Stimulated activated CD4-positive, alpha-beta T cell treated with anti-CD3 and anti-CD28 coated beads, Interleukin-4, amount 100 ng/mL, for 48 hours (primary cell): ENCODE measurements around the gene COMMD2.
A peak's percentile ranks its signal among the peaks of the same experiment; 100 is the strongest.

Source experiments
- DNase-seq, 2 donors: peaks; one replicate each; pipeline ENCODE4 v3.0.0-alpha.2; 2020; ENCODE audit warnings: low read depth in 2 of 2

Gene COMMD2

DNA sequence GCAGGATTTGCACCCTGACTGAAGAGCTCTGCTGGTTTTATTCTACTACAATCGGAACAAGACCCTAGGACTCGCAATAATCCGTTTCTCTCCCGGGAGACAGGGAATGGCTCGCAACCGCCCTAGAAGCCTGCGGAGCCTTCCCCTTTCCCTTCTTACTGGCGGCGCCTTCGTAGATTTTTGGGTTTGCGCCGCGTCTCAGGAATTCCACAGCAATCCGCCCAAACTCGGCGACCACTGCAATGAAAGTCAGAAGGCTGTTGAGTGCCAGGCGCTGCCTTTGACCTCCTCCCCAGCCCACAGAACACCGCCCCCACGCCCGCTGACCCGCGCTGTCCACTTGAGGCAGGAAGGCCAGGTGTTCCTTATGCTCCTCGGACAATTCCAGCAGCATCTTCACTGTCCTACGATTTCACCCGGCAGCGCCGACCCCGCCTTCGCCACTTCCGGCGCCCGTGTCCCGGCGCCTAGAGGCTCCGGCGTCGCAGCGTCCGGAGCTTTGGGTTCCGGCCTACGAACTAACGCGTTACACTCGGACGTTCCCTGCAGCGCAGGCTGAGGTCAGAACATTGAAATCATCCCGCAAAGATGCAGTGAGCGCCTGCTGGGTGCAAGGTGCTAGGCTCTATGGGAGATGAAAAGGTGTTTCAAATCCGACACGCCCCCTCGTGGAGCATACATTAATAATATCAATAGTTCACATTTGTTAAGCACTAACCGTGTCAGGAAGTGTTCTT, at the start of gene COMMD2:
Gene COMMD2, minus strand, starts transcription at position 439 of the 737 bp plus-strand sequence. Its CDS starts 45 bp downstream, at position 394.
- peak; percentile 62 to 75 for DNase-seq

DNA sequence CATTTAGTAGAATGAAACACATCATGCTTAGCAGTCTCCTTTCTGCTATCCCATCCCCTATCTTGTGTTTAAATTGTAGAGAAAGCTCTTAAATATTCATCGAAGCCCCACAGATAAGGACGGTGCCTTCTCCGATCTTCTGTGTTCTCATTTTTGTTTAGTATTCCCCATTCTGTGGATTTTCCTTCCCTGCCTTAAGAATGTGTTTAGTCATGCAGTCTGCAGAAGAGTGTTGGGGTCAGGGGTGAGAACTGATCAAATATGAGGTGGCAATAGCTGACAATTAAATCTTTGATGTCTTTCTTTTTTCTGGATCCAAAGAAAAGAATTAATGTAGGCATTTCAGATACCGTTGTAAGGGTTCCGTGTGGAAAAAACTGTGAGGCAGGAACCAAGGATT, 49.4 kb upstream of the COMMD2 start:
- no peak for DNase-seq

DNA sequence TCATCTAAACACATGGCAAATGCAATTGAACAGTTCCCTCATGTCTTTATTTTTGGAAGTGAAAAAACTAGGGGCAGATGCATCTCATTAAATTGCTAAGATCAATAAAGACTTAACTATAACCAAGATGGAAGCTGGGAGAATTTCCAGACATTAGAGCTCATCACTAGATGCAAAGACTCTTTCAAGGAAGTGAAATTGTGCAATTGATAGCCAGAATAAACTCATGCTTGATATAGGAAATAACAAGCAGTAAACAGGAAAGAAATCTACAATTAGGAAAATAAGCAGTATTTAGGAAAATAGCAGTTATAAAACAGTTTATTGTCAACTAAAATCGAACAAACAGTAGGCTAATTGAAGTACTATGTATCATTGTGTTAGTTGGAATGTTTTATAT, 48.9 kb upstream of the COMMD2 start:
- no peak for DNase-seq

DNA sequence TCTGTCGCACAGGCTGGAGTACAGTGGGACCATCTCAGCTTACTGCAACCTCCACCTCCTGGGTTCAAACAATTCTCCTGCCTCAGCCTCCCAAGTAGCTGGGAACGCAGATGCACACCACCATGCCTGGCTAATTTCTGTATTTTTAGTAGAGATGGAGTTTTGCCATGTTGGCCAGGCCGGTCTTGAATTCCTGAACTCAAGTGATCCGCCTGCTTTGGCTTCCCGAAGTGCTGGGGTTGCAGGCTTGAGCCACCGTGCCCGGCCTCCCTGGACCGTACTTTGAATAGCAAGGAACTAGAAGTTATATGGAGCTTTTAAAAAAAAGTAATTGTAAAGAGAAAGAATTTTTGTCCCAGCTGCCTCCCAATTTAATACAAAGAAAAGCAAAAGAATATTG, 48.4 kb upstream of the COMMD2 start:
- no peak for DNase-seq

DNA sequence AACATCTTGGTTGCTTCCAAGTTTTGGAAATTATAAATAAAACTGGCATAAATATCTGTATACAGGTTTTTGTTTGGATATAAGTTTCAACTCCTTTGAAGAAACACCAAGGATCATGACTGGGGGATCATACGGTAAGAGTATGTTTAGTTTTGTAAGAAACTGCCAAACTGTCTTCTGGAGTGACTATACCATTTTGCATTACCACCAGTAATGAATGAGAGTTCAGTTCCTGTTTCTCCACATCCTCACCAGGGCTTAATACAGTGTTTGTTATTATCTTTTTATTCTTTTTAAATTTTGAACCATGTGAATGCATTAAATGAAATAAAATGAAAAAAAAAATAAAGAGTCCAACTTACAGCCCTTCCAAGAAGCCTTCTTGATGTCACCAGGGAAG, 43.7 kb upstream of the COMMD2 start:
- DNase-seq = no peak

DNA sequence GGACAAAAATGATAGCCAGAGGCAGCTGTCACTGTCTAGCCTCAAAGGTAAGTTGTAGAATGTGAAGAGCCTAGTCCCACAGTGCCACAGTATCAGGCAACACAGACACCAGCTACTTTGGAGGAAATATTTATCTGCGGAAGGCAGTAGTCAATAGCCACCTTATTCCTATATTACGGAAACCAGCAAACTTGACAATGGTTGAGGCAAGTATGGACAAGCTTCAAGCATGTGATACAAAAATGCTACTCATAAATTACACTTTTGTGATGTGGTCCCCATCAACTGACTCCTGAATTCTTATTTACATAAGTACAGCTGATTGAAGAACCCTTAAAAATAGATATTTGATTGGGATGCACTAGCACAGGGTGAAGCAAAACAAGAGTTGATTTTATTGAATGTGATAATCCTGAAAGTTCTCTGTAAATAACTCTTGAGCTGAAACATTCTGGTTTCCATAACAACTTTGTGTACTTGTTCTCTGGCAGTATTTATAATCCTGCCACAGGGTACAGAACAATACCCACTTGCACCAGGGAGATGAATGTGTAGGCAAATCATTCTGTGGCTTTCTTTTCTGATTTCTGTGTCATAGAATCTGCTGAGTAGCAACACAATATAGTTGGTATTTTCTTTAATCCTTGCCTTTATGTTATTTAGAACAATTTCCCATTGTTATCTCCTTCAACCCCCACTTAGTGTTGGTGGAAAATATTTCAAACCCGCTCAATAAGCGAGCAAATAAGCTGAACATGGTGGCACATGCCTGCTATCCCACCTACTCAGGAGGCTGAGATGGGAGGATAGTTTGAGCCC, 40.4 kb upstream of the COMMD2 start, which contains the start of gene ANKUB1:
Gene ANKUB1, minus strand, starts transcription at position 103 of the 819 bp plus-strand sequence. CDS start 188 bp downstream, outside the sequence.
- DNase-seq = no peak

DNA sequence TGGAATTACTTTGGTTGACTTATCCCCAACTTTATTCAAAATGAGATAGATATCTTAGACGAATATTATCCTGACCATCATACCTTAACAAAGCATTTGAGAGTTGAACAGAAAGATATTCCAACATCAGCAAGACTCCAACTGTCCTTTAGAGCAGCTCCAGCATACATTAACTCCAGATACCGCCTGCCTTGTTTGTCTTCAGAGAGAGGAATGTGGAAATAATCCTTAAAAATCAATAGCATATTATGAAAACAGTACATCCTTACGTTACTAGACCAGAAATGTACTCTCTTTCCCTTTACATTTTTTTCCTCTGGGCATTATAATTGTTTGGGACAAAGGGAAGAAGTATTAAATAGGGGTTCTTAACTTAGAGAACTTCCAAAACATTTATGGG, 38.4 kb upstream of the COMMD2 start:
- no peak for DNase-seq

DNA sequence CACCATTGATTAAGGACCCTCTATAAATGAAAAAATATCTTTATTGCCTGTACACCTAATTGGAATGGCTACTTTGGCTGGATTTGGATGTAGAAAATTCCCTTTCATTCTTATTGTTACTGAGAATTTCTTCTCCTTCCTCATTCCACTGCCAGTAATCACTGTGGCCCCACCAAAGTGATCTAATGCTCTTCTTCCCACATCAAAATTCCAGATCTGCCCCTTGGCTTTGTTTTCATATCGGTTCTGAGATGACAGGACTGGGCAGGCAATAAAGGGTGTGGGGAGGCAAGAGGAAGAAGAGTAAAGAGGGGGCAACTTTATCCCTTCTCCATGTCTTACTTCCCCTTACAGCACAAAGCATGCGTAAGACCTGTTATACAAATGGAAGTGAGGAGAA, 38.0 kb upstream of the COMMD2 start:
- no peak for DNase-seq

DNA sequence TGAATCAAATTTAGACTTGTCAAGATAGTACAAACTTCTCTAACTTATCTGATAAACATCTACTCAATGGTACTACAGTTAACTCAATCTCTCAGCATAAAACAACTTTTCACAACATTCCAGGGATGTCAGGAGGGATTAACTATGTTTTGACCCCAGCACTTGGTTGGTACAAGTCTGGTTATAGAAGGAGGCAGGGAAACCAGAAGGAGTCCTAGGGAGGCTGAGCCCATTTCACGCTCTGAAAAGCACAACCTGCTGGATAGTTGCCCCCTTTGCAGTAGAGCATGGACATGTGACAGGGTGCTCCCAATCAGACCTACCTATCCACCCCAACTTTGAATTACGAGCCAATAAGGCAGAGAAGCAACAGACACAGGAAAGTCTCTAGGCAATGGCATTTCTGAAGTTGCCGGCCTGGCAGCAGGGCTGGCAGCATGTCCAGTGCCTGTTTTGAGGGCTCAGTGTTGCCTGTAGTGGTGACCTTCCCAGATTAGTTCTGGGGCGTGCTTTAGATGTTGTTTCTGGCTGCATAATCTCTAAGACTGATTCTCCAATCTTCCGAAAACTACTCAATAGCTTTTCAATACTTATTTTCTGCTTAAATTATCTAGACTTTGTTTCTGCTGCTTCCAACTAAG, 31.9 kb upstream of the COMMD2 start:
- no peak for DNase-seq

DNA sequence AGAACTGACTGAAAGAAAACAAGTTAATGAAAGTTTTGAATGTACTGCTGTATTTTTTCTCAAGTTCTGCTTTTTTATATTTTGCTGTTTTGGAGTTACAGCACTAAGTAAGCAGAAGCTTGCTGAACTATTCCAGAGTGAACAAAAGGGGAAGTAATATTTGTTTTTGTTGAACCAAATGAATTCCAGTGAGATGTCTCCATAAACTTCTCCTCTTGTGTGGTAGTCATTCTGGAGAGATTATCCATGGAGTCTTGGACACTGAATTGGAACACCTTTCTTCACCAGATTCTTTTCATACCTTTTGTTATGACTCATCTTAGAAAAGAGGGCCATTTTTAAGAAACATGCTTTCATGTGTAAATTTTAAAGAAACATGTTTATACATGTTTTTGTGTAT, 31.3 kb upstream of the COMMD2 start:
- DNase-seq = no peak

DNA sequence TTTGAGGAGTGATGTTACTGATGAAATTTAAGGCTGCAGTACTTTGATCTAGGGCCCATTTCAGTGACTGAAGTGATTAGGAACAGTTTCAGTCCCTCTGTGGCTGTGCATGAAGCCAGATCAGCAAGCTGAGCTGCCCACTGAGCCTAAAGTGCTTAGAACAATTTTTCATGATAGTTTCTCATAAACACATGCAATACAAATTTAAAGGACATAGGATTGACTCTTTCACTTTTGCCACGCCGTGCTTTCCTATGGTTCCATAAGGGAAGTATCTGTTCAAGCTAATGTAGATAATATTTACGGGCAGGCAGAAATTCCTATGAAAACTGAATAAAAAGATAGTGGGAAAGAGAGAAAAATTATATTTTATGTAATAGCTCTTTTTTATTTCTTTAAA, 29.5 kb upstream of the COMMD2 start:
- no peak for DNase-seq

DNA sequence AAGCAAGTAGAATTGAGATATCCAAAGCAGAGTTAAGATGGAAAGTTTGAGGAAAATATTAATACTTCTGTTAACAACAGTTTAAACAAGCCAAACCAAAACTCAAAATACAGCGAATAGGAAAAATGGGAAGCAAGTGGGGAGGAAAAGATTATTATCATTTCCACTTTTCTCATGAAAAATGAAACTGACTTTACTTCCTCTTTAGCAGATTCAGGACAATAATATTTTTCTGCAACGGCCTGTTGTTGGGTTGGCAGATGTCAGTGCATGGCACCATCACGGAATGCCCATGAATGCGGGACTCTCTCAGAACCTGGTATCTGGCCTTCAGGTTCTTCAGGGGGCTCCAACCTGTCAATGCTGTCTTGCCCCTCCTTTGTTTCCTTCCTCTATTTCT, 28.9 kb upstream of the COMMD2 start:
- DNase-seq = no peak

DNA sequence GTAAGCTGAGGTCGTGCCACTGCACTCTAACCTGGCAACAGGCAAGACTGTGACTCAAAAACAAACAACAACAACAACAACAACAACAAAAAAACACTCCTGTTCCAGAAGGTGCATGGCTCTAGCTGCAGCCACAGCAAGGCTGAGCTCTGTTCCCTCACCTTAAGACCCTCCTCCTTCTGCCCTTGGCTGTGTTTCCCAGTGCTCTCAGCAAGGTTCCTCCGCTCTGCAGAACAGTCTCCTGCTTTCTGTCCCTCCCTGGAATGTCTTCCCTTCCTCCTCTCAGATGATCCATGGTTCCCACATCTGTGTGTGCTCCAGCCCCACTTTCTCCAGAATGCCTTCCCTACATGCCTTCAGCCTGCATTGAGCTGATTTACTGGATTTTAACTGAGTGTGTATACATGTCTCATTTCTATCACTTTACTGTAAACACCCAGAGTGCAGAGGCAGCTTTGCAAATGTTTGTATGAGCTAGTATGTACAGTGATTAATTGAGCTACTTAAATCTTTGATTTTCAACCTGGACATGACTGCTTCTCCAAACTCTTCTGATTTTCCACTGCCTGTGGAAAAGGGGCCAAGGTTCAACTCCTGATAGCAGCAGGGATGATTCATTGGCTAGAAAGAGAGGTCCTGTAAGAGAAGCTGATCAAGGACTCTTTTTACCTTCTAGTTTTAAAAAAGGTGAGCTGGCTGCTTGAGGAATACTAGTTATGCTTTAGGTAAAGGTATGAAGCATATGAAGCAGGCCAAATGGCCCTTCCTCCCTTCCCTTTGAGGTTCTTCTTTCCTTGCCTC, 25.3 kb upstream of the COMMD2 start:
- DNase-seq = no peak

DNA sequence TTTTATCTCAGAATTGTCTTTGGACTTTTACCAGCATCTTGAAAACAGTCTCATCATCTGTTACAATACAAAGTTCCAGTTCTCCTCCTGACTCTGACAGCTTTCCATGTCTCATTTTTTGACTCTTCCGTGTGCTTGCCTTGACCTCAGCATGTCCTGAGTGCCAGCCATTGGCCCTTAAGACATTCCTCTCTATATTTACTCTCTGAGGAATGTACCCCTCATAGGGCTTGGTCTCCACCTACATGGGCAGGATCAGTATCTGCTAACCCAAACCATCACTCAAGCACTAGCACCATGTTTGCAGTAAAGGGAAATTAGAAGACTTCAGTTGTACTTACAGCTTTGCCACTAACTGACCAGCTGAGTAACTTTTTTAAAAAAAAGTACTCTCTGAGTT, 23.9 kb upstream of the COMMD2 start:
- no peak for DNase-seq

DNA sequence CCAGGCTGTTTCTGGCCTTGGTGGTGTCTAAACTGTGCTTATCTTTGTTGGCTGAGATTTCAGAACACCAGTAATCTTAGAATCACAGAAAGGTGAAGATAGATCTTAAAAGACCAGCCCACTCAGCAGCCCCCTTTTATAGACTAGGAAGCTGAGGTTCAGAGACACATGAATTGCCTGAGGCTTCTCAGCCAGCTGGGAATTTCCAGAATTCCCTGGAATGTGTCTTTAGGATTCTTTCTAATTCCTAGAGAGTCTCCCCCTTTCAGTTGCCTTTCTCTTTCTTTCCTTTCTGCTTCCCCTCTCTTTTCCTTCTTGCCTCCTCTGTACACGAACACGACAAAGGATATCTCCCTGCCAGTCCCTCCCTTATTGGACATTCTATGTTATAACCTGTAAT, 20.6 kb upstream of the COMMD2 start:
- no peak for DNase-seq

DNA sequence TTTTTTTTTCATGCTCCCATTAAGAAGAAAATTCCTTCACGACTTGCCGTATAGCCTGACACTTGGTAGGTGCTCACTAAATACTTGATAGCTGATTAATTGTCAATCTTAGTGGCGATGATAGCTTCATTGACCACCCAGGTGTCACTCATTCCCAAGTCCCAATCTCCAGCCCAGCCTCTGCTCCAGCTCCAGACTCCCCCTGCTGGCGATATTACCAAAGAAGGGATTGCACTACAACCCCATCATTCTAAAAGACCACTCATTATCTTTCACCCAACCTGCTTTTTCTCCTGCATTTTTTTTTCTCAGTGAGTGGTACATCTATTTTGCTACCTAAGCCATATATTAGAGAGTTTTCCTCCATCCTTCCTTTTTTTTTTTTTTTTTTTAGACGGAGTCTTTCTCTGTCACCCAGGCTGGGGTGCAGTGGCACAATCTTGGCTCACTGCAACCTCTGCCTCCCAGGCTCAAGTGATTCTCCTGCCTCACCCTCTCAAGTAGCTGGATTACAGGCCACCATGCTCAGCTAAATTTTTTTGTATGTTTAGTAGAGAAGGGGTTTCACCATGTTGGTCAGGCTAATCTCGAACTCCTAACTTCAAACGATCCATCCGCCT, 19.5 kb upstream of the COMMD2 start:
- DNase-seq = peak; percentile 20 to 40

DNA sequence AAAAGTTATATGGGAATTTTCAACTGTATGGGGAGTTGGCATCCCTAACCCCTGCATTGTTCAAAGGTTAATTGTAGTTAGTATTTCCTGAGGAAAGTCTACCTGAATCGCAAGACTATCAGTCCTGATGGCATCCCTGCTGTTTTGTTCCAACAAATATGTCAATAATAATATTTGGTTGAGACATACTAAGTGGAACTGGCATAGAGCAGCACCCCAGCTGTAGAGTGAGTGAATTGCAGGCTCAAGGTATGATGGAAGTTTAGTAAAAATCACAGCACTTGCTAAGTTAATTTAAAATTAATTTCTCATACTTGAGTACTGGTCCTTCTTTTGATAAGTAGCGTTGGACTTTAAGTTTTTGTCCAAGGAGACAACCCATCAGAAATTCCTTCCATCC, 18.0 kb upstream of the COMMD2 start:
- no peak for DNase-seq

DNA sequence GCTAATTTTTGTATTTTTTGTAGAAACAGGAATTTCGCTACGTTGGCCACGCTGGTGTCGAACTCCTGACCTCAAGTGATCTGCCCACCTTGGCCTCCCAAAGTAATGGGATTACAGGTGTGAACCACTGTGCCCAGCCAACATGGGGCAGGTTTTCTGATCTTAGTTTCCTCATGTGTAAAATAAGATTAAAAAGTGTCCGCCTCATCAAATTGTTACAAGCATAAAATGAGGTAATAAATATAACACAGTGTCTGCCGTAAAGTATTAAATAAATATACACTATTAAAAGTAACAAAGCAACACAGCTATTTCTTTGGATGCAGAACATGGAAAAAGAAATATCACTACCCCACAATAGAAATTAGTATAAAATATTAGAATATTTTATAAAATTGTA, 16.4 kb upstream of the COMMD2 start:
- no peak for DNase-seq

DNA sequence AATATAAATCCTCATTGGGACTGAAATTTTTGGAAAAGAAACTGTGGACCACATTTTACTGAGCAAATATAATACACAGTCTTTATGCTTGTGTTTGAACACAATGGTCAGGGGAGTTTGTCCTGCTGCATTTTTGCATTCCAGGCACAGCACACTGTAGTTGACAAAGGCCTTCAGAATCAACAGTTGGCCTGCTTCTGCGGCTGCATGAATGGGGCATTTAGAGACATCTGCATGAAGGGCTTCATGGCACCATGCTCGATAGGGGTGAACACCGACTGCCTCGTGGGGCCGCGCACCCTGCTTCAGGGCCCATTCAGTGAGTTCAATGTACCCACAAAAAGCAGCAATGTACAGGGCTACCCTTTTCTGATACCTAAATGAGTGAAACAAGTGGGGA, 15.4 kb upstream of the COMMD2 start:
- no peak for DNase-seq

DNA sequence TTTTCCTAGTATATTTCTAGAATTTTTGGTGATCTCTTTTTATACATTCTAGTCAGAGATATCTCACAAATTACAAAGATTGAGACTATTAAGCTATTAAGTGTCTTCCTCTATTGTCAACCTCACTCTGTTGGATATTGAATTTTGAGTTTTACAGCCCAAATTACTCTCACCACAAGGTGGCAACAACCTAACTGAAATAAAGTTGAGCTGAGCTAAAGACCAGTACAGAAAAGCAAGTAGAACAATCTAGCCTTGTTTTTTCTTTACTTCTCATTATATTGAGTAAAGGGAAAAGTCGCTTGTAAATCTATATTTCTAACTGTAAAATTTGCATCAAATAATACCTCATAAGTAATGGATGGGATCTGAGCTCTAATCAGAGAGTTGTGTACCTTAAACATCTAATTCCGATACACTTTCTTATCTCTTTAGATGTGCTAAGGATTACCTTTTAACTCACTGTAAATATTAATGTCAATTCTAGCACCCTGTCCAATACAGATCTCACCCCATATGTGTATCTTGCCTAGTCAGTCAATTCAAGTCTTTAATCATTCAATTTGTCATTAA, 13.6 kb upstream of the COMMD2 start:
- no peak for DNase-seq

DNA sequence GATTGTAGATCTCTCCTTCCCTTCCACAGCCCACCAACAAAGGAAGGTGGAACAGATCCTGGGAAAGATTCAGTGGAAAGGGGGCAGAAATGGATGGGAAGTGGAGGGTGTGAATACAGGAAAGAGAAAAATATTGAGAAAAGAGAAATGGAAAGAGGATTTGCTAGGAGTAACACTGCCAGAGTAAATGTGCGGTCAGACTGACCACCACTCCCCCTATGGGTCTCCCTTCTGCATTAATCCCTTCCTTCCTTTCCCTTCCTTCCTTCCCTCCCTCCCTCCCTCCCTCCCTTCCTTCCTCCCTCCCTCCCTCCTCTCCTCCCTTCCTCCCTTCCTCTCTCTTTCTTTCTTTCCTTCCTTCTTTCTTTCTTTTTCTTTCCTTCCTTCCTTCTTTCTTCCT, 12.0 kb upstream of the COMMD2 start:
- no peak for DNase-seq
